22Rv1 (cell line): Measurements from ENCODE around the gene IRF7.

Experiments used
- ZFX ChIP-seq: fragments of 450-650 bp; IDR thresholded peaks from 2 replicates; pipeline ENCODE4 v1.6.1; 2017; ENCODE audit warnings: antibody characterized with exemption, borderline replicate concordance
- TF ChIP-seq, protein P1 (sequence below): fragments of 450-650 bp; IDR thresholded peaks from 2 replicates; pipeline ENCODE4 v1.5.1; 2017; ENCODE audit warnings: mild to moderate bottlenecking

- TF ChIP-seq, protein P1, sequence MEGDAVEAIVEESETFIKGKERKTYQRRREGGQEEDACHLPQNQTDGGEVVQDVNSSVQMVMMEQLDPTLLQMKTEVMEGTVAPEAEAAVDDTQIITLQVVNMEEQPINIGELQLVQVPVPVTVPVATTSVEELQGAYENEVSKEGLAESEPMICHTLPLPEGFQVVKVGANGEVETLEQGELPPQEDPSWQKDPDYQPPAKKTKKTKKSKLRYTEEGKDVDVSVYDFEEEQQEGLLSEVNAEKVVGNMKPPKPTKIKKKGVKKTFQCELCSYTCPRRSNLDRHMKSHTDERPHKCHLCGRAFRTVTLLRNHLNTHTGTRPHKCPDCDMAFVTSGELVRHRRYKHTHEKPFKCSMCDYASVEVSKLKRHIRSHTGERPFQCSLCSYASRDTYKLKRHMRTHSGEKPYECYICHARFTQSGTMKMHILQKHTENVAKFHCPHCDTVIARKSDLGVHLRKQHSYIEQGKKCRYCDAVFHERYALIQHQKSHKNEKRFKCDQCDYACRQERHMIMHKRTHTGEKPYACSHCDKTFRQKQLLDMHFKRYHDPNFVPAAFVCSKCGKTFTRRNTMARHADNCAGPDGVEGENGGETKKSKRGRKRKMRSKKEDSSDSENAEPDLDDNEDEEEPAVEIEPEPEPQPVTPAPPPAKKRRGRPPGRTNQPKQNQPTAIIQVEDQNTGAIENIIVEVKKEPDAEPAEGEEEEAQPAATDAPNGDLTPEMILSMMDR = no peak
- no peak for TF ChIP-seq ZFX
Measured at GRCh38 chr11:630871-631270, 15.1 kb upstream of the IRF7 start.
